Kidney capillary endothelial cell (primary cell): Measurements from ENCODE around the gene GRAMD1B.
"Not testable (repeated sequence)": the region's sequence is repeated elsewhere in the genome, so short reads cannot be mapped to it uniquely, and the experiment has no call there.

Experiments used
- DNase-seq: peaks from one replicate; pipeline ENCODE4 v3.0.0-alpha.2; 2018; ENCODE audit warnings: low spot score

Gene GRAMD1B

GRCh38 chr11:123567466-123567865 is 137.4 kb downstream of the GRAMD1B start:
- DNase-seq = no peak

- no peak for DNase-seq
These were observed 138.3 kb downstream of the GRAMD1B start for GRCh38 chr11:123568367-123568870.

GRCh38 chr11:123569393-123569792 is 139.3 kb downstream of the GRAMD1B start:
- DNase-seq = no peak

GRCh38 chr11:123570939-123571580 is 141.0 kb downstream of the GRAMD1B start:
- no peak for DNase-seq

- not testable (repeated sequence) for DNase-seq
These were observed 142.7 kb downstream of the GRAMD1B start for GRCh38 chr11:123572791-123573190.

GRCh38 chr11:123573286-123573685 is 143.2 kb downstream of the GRAMD1B start:
- no peak for DNase-seq

- no peak for DNase-seq
These were observed 145.4 kb downstream of the GRAMD1B start for GRCh38 chr11:123575441-123575840.

GRCh38 chr11:123576082-123576481 is 146.0 kb downstream of the GRAMD1B start:
- no peak for DNase-seq

- DNase-seq = no peak
These were observed 146.4 kb downstream of the GRAMD1B start for GRCh38 chr11:123576501-123576900.

- peak; percentile 50 for DNase-seq
These were observed 147.1 kb downstream of the GRAMD1B start for GRCh38 chr11:123577081-123577598.

GRCh38 chr11:123578778-123579481 is 148.9 kb downstream of the GRAMD1B start:
- DNase-seq = no peak

- DNase-seq = no peak
These were observed 149.4 kb downstream of the GRAMD1B start for GRCh38 chr11:123579482-123579812.

GRCh38 chr11:123580137-123580536 is 150.1 kb downstream of the GRAMD1B start:
- DNase-seq = no peak

GRCh38 chr11:123580557-123581275 is 150.6 kb downstream of the GRAMD1B start:
- DNase-seq = peak; percentile 34

- DNase-seq = no peak
These were observed 151.8 kb downstream of the GRAMD1B start for GRCh38 chr11:123581651-123582399.

GRCh38 chr11:123582992-123583504 is 153.0 kb downstream of the GRAMD1B start:
- DNase-seq = no peak

- DNase-seq = no peak
These were observed 154.1 kb downstream of the GRAMD1B start for GRCh38 chr11:123584186-123584585.

- DNase-seq = no peak
These were observed 154.7 kb downstream of the GRAMD1B start for GRCh38 chr11:123584737-123585136.

GRCh38 chr11:123585206-123585605 is 155.1 kb downstream of the GRAMD1B start:
- DNase-seq = no peak

GRCh38 chr11:123585706-123586105 is 155.6 kb downstream of the GRAMD1B start:
- no peak for DNase-seq

- no peak for DNase-seq
These were observed 156.5 kb downstream of the GRAMD1B start for GRCh38 chr11:123586568-123586967.

- DNase-seq = peak; percentile 34
These were observed 157.0 kb downstream of the GRAMD1B start for GRCh38 chr11:123587044-123587443.
